Measurements from ENCODE around the gene RDH8. TPM values are rescaled to one million over a fixed set of nuclear protein-coding genes. Genes with fewer than 3 reads are reported as not detected.

Gene RDH8
- total and polyA plus RNA-seq, 4 donors, result not detected

DNA sequence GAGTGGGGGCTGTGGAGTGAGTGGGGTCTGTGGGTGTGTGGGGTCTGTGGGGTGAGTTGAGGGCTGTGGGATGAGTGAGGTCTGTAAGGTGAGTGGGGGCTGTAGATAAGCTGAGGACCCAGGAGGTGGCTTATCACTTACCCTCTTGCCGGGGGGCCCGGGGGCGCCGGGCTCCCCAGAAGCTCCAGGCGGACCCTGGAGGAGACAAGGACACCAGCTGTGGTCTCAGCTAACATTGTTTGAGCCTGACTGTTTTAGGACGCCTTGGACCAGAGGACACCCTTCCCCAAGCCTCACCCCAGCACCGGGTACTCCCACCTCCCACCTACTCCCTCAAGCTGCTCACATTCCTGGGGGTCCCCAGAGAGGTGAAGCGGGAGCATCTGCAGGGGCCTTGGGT, 42.8 kb upstream of the RDH8 start (continued):
- TF ChIP-seq, protein P1, sequence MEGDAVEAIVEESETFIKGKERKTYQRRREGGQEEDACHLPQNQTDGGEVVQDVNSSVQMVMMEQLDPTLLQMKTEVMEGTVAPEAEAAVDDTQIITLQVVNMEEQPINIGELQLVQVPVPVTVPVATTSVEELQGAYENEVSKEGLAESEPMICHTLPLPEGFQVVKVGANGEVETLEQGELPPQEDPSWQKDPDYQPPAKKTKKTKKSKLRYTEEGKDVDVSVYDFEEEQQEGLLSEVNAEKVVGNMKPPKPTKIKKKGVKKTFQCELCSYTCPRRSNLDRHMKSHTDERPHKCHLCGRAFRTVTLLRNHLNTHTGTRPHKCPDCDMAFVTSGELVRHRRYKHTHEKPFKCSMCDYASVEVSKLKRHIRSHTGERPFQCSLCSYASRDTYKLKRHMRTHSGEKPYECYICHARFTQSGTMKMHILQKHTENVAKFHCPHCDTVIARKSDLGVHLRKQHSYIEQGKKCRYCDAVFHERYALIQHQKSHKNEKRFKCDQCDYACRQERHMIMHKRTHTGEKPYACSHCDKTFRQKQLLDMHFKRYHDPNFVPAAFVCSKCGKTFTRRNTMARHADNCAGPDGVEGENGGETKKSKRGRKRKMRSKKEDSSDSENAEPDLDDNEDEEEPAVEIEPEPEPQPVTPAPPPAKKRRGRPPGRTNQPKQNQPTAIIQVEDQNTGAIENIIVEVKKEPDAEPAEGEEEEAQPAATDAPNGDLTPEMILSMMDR (IDR thresholded peaks at IDR 0.05; ENCODE audit: low read depth, low read length, missing input control), result no peak
- TF ChIP-seq, protein P2, sequence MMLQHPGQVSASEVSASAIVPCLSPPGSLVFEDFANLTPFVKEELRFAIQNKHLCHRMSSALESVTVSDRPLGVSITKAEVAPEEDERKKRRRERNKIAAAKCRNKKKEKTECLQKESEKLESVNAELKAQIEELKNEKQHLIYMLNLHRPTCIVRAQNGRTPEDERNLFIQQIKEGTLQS (IDR thresholded peaks at IDR 0.05), result no peak
- TF ChIP-seq EGR1 (IDR thresholded peaks at IDR 0.05; ENCODE audit: low read depth in 2 of 2), result no peak

DNA sequence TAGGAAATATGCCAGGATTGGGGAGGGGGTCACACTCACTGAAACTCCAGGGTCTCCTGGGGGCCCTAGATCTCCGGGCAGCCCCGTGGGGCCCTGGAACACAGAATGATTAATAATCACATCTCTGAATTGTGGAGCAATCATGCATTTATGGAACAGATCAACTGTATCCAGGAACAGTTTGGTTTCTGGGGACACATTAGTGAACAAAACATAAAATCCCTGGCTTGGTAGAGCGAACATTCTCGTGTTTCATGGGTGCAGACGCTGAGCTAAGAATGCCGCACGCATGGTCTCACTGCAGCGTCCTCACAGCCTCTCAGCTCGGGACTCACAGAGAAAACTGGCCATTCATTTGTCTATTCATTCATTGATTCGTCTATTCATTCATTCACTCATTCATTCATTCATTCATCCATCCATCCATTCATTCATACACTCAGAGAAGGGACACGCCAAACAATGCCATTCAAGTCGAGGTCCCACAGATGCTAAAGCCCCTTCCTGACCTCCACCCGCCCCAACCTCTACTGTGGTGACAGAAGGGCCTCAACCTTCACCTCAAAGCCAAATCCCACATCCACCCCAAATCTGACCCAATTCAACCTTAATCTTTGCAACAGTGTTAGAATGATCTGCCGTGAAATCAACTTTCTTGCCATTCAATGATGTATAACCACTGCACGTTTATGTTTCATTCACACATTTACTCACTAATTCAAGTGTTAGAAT, 42.0 kb upstream of the RDH8 start:
- H3K9me3 ChIP-seq (ENCODE audit: control insufficient read depth in 4 of 4, low read length in 3 of 4), result no peaks in the 10 kb centered on the region
- peaks cover 0 to 9% (median 0%) of the 10 kb centered on the region in 4 donors for H3K36me3 ChIP-seq (ENCODE audit: control insufficient read depth in 4 of 4, insufficient read depth in 3 of 4, low read depth in 1 of 4, low read length in 3 of 4)
- TF ChIP-seq GABPA (IDR thresholded peaks at IDR 0.05 in 1 of 2, conservative IDR thresholded peaks at IDR 0.05 in 1 of 2) (no peak), HNF4G (IDR thresholded peaks at IDR 0.05) (no peak), JUND (IDR thresholded peaks at IDR 0.05) (no peak), HNF4A (conservative IDR thresholded peaks at IDR 0.05) (no peak), SP1 (IDR thresholded peaks at IDR 0.05) (no peak), NR2F2 (IDR thresholded peaks at IDR 0.05) (no peak), RXRA (IDR thresholded peaks at IDR 0.05) (no peak), FOXA2 (IDR thresholded peaks at IDR 0.05) (no peak), EGR1 (IDR thresholded peaks at IDR 0.05; ENCODE audit: low read depth in 2 of 2) (no peak), YY1 (IDR thresholded peaks at IDR 0.05) (no peak), FOXA1 (IDR thresholded peaks at IDR 0.05) (no peak), RAD21 (IDR thresholded peaks at IDR 0.05) (no peak), TAF1 (conservative IDR thresholded peaks at IDR 0.05) (no peak)
- TF ChIP-seq, protein P1 (IDR thresholded peaks at IDR 0.05; ENCODE audit: low read depth, low read length, missing input control), result no peak
- TF ChIP-seq, protein P2 (IDR thresholded peaks at IDR 0.05), result no peak
- TF ChIP-seq, protein P3, sequence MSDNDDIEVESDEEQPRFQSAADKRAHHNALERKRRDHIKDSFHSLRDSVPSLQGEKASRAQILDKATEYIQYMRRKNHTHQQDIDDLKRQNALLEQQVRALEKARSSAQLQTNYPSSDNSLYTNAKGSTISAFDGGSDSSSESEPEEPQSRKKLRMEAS (IDR thresholded peaks at IDR 0.05), result no peak
- TF ChIP-seq, protein P4, sequence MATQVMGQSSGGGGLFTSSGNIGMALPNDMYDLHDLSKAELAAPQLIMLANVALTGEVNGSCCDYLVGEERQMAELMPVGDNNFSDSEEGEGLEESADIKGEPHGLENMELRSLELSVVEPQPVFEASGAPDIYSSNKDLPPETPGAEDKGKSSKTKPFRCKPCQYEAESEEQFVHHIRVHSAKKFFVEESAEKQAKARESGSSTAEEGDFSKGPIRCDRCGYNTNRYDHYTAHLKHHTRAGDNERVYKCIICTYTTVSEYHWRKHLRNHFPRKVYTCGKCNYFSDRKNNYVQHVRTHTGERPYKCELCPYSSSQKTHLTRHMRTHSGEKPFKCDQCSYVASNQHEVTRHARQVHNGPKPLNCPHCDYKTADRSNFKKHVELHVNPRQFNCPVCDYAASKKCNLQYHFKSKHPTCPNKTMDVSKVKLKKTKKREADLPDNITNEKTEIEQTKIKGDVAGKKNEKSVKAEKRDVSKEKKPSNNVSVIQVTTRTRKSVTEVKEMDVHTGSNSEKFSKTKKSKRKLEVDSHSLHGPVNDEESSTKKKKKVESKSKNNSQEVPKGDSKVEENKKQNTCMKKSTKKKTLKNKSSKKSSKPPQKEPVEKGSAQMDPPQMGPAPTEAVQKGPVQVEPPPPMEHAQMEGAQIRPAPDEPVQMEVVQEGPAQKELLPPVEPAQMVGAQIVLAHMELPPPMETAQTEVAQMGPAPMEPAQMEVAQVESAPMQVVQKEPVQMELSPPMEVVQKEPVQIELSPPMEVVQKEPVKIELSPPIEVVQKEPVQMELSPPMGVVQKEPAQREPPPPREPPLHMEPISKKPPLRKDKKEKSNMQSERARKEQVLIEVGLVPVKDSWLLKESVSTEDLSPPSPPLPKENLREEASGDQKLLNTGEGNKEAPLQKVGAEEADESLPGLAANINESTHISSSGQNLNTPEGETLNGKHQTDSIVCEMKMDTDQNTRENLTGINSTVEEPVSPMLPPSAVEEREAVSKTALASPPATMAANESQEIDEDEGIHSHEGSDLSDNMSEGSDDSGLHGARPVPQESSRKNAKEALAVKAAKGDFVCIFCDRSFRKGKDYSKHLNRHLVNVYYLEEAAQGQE (IDR thresholded peaks at IDR 0.05), result no peak
- TF ChIP-seq, protein P5, sequence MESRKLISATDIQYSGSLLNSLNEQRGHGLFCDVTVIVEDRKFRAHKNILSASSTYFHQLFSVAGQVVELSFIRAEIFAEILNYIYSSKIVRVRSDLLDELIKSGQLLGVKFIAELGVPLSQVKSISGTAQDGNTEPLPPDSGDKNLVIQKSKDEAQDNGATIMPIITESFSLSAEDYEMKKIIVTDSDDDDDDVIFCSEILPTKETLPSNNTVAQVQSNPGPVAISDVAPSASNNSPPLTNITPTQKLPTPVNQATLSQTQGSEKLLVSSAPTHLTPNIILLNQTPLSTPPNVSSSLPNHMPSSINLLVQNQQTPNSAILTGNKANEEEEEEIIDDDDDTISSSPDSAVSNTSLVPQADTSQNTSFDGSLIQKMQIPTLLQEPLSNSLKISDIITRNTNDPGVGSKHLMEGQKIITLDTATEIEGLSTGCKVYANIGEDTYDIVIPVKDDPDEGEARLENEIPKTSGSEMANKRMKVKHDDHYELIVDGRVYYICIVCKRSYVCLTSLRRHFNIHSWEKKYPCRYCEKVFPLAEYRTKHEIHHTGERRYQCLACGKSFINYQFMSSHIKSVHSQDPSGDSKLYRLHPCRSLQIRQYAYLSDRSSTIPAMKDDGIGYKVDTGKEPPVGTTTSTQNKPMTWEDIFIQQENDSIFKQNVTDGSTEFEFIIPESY (IDR thresholded peaks at IDR 0.05), result no peak
- H3K4me3 ChIP-seq (ENCODE audit: low read depth in 1 of 3, low read length in 3 of 3), result no peak overlapping the region
- WGBS, result 78% methylated on average over 15 of the region's 15 CpGs
- H3K27me3 ChIP-seq (ENCODE audit: control insufficient read depth in 4 of 4, insufficient read depth in 4 of 4, low read length in 3 of 4), result no peaks in the 10 kb centered on the region
- no peak overlapping the region for H3K27ac ChIP-seq (ENCODE audit: low read depth in 1 of 2, low read length in 2 of 2)
- no peak for DNase-seq (ENCODE audit: low spot score)
- H3K9ac ChIP-seq (ENCODE audit: low read depth in 1 of 2, low read length in 2 of 2), result no peak overlapping the region
- H3K4me1 ChIP-seq (ENCODE audit: control insufficient read depth in 4 of 4, insufficient read depth in 4 of 4, low read length in 3 of 4), result peaks cover 0 to 3% (median 0%) of the 10 kb centered on the region in 4 donors
